Hematopoietic multipotent progenitor cell treated with erythropoietin and hydrocortisone succinate and interleukin-3 and kit ligand, for 4 days (in vitro differentiated cells): ENCODE results near the gene TMEM225B.
A peak's percentile ranks its signal among the peaks of the same experiment; 100 is the strongest.
"Not testable (repeated sequence)": the region's sequence is repeated elsewhere in the genome, so short reads cannot be mapped to it uniquely, and the experiment has no call there.

Experiments used
- DNase-seq: peaks from one replicate; pipeline ENCODE4 v3.0.0-alpha.2; 2015

The TMEM225B gene, protein sequence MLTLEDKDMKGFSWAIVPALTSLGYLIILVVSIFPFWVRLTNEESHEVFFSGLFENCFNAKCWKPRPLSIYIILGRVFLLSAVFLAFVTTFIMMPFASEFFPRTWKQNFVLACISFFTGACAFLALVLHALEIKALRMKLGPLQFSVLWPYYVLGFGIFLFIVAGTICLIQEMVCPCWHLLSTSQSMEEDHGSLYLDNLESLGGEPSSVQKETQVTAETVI

DNA sequence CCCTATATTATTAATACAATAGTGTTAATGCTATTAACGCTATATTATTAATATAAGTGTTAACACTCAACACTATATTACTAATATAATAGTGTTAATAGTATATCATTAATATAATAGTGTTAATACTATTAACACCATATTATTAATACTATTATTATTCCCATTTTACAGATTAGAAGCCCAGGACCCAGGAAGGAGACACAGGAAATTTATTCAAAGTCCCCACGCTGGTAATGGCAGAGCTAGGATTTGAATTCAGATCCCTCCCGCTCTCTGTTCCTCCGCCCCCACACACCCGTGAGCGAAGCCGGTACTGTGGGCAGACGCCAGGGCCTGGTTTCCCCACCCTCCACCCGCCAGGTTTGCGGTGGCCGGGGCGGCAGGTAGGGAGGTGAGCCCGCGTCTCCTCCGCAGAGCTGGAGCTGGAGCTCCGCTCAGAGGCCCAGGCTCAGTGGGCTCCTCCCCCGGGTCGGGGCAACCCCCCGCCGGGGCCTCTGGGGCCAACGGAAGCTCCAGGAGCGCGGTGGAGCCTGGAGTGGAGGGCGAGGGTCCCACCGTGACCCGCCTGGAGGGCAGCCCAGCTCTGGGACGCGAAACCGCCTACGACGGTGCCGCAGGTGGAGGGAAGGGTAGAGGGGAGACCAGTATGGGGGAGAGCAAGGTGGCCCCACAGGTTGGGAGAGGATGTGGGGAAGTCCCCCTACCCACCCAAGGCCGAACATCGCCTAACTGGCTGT is at the start of gene TMEM225B:
TSS of gene TMEM225B (plus strand) at position 506 of the 740 bp plus-strand sequence. CDS start 6,122 bp downstream, outside the sequence.
- DNase-seq: peak; percentile 13

DNA sequence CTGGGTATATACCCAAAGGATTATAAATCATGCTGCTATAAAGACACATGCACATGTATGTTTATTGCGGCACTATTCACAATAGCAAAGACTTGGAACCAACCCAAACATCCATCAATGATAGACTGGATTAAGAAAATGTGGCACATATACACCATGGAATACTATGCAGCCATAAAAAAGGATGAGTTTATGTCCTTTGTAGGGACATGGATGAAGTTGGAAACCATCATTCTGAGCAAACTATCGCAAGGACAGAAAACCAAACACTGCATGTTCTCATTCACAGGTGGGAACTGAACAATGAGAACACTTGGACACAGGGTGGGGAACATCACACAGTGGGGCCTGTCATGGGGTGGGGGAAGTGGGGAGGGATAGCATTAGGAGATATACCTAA is 48.5 kb upstream of the TMEM225B start:
- not testable (repeated sequence) for DNase-seq

DNA sequence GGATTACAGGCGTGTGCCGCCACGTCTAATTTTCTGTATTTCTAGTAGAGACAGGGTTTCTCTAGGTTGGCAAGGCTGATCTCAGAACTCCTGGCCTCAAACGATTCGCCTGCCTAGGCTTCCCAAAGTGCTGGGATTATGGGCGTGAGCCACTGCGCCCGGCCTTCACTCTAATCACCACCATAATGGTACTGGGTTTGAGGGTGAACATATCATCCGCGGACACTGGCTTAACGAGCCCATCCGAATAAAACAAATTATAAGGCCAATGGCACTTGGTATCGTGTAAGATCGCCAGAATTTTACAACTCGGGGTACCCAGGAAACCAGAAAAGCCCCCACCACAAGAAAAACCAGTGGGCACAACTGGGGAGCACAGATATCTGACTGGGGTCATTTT is 46.7 kb upstream of the TMEM225B start:
- peak; percentile 22 for DNase-seq

DNA sequence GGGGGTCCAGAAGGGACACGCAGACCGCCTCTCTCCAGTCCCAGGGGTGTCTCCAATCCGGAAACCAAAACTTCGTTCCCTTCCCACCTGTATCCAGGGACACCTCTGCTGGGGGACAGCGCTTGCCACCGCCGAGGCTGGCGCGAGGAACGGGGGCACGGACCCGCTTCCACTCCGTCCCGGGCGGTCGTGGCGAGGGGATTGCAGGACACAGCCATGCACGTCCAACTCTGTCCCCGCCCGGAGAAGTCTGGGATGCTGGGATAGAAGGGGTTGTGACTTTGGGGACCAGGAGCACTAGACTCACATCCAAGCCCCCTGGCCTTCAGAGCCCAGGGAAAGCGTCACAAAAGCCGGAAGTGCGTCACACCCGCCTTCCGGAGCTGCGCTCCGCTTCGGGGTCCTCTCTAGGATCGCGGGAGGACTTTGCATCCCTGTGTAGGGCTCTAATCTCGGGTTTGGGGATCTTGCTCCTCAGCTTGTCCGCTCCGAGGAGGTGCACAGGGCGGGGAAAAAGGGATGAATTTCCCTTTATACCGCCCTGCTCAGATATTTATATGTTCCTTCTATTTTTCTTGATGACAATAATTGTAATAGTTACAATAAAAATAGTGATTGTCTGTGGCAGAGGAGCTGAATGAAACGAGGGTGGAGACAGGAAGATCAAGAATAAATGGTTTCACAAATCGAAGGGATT is 46.2 kb upstream of the TMEM225B start, which contains the start of gene FAM200A:
TSS of gene FAM200A (minus strand) at position 348 of the 697 bp plus-strand sequence. CDS start 3,707 bp downstream, outside the sequence.
- DNase-seq: peak; percentile 97

DNA sequence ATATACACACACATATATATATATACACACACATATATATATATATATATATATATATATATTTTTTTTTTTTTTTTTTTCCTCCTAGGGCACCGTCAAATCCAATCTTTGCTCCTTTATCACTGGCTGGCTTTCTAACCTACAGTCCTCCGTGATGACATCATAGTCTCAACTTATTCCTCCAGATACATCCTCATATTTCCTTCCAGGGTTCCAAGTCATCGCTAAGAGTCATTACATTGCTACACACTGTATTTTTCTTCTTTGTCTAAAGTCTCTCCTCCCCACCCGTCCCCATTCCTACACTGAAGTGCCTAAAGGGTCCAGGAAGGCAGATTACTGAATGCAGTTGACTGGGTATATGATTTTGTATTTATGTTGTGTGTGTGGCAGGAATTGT is 45.0 kb upstream of the TMEM225B start:
- DNase-seq: no peak

DNA sequence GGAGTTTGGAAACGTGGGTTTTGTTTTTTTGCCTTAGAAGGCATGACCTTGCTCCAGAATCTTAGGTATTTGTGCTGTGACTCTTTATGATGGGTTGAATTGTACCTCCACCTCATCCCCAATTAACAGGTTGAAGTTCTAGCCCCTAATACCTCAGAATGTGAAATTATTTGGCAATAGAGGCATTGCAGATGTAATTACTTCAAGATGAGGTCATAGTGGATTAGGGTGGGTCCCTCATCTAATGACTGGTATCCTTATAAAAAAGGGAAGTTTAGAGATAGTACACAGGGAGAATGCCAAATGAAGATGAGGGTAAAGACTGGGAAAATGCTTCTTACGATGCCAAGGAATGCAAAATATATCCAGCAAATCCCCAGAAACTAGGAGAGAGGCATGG is 43.1 kb upstream of the TMEM225B start:
- no peak for DNase-seq

DNA sequence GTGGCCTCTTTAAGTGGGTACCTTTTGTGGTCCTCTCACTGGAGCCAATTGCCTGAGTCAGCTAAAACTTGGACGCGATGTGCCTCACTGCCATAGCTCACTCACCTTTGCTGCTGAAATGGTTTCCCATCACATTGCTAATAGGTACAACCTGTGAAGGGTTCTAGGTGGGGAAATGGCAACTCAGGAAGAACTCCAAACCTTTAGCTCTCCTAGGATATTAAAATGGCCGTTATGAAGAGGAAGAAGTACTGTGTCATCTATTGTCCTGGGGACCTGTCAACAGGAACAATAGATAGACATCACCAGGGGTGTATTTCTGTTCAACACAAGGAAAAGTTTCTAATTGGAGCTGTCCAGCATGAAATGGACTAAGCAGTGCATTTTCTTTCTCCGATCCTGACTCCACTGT is 40.9 kb upstream of the TMEM225B start:
- DNase-seq: peak; percentile 27

DNA sequence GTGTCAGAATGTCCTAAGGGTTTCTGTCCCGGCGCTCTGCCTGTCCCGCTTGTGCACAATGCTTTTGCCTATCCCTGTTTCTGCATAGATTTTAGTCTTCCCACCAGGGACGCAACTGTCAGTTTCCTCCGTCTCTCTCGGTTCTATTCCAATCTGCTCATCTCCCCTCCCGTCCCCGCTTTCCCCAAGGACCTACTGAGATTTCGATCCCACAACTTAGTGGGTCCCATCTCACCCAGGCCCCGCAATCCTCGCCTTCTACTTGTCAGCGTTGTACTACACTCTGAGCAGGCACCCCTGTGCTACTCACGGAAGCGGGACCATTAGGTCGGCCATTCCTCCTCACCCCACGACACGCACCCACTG is 40.1 kb upstream of the TMEM225B start:
- no peak for DNase-seq

DNA sequence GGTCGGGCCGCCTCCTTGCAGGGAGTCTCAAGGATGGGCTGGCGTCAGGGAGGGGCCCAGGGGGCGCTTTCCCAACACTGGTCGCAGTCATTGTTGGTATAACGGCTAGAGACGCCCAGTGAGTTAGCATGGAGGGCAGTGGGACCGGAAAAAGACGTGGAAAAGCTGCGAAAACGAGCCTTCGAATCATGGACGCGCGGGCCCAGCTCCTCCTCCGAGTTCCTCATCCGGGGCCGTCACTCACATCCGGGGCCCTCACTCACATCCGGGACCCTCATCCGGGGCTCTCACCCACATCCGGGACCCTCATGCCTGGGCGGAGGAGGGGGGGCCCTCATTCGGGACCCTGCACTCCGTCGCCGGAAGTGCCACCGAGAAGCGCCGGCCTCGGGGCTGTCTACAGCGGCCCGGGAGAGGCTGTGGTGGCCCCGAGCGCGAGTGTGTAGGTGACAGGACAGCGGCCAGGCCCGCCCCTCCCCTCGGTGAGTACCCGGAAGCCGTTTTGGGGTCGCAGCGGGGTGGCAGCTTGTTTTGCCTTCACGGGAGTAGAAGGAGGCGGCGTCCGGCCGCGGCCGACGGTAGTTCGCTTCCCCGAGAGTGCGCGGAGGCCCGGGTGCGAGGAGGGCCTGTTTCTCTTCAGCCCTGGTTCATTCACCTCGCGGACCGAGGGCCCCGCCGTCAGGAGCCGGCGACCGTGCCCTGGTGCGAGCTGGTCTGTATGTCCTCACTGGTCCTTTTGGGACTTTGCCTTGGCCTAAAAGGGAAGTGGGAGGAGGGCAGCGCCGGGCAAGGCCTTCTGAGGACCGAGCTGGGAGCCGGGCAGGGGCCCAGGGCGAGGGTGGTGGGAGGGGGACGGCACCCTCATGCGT is 39.5 kb upstream of the TMEM225B start, which contains the start of gene ZNF655:
TSS of gene ZNF655 (plus strand) at position 337 of the 869 bp plus-strand sequence. CDS start 1,918 bp downstream, outside the sequence.
- DNase-seq: peak; percentile 94

DNA sequence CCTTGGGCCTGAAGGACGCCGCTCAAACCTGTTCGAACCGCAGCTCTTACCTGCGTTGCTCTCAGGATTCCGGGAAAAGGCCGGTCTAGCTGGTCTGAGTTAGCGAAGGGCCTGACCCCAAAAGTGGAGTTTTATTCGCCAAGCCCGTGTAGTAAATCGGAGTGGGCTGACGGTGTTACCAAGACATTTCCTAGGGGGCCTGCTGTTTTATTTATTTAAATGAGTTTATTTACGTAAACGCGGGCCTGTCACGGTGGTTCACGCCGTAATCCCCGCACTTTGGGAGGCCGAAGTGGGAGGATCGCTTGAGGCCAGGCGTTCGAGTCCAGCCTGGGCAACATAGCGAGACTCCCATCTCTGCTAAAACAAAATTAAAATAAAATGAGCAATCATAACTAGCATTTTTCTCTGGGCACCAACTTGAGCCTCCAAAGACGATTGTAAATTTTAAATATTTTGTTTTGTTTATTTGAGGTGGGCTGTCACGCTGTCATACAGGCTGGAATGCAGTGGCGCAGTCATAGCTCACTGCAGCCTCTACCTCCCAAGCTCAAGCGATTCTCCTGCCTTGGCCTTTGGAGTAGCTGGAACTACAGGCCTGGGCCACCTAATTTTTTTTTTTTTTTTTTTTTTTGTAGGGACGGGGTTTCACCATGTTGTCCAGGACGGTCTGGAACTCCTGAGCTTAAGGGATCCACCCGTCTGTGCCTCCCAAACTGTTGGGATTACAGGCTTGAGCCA is 38.7 kb upstream of the TMEM225B start:
- no peak for DNase-seq

DNA sequence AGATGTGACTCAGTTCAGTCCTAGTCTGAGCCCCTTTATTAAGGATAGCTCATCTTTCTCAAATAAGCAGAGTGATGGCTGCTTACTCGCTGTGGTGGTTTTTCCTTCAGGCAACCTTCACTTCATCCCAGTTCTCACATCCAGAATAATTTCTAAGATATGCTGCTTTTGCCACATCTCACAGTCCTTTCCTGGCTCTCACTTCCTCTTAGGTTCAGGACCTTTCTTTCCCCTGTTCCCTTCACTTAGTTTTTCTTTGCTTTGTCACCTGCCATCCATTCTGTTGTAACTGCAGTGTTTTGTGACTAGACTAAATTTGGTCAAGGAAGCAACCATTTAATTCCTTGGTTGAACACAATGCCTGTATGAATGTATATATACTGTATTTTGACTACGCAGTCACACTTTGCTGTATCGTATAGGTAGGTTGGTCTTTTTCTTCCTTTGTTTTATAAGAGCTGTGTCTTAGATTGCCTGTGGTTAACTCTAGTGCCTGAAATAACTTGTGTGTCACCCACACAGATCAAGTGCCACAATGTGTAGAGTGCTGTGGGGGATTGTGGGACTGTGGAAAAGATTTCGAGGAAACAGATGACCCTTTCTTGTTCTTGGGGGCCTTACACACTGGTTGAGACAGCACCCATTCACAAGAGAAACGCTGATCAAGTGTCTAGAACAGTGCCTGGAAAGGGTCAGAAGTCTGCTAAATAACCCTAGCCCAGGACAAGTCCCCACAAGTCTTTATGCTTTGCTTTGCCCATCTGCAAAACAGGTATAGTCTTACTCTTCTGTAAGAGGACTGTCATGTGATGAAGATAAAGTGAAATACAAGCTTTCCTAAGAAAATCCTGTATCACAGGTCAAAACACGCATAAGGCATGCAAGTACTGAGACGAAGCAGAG is 37.0 kb upstream of the TMEM225B start:
- DNase-seq: no peak

DNA sequence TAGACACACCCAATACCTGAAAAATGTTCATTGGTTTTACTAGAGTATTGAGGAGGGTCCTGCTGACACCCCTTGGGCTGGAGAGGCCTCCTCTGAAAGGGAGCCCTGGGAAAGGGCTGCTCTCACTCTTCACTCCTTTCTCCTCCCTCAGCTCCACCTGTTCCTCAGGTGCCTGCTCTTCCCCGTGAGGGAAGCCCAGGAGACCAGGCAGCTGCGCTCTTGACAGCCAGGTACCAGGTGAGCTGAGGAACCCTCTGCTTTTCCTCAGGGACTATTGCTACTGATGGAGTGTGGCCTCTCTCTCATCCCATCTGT is 36.4 kb upstream of the TMEM225B start:
- DNase-seq: no peak

DNA sequence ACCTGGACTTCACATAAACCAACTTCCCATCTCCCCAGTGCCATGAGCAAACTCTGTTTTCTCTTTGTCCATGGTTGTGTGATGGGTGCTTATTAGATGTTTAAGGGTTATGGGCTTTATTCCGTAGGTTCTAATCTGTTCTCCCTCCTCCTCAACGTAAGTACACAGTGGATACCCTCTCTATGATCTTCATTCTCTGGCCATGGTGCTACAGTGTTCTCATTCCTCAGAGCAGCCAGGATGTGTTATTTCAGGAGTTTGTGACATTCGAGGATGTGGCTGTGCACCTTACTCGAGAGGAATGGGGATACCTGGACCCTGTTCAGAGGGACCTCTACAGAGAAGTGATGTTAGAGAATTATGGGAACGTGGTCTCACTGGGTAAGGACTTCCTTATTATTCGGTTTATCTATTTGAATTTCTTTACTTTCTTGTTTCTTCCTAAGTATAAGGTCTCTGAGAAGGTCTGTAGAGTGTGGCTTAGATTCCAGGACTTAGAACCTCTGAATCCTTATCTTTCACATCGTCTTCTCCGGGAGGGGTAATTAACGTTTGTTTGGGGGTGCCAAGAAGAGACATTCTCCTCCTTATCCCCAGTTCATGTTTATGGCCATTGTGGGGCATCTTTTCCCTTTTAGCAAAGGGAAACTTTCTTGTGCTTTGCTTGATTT is 35.8 kb upstream of the TMEM225B start:
- DNase-seq: no peak

DNA sequence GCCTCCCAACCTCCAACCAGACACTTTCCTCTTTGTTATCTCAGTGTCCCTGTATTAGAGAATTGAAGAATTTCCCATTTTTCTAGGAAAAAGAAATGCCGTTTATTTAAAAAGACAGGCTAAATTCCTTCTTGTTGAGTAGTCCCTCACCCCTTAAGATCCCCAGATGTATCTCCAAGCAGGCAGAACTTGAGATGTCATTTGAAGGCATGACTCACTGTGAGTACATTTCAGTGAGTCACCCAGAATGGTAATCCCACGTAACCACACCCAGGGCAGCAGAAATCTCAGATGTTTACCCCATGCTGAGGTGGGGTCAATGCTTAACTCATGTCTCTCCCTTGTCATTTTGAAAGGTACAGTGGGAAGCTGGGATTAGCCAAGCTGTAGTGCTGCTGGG is 35.2 kb upstream of the TMEM225B start:
- DNase-seq: peak; percentile 36

DNA sequence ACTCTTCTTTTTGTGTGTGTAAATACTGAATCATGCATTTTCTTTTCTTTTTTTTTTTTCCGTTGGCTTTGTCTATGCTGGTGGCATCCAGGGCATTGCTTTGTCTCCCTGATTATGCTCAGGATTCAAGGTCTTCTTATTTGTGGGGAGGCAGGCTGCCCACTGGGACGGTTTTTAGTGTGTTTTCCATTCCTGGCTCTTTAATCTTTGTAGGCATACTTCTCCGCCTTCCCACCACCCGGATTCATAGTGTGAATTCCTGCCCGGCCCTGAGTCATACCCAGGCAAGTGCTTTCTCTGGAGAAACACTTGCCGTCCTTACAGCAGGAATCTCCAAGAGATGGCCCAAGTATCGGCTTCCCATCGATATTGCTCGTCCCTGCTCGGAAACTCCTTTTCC is 34.4 kb upstream of the TMEM225B start:
- DNase-seq: no peak

DNA sequence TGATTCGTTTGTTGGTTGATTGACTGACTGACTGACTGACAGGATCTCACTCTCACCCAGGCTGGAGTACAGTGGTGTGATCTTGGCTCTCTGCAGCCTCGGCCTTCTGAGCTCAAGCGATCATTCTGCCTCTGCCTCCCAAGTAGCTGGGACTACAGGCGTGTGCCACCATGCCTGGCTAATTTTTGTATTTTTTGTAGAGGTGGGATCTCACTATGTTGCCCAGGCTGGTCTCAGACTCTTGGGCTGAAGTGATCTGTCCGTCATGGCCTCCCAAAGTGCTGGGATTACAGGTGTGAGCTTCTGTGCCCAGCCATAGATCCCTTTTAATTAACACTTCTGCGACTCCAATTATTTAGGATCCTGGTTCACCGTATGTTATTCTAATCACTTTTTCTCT is 29.3 kb upstream of the TMEM225B start:
- DNase-seq: not testable (repeated sequence)

DNA sequence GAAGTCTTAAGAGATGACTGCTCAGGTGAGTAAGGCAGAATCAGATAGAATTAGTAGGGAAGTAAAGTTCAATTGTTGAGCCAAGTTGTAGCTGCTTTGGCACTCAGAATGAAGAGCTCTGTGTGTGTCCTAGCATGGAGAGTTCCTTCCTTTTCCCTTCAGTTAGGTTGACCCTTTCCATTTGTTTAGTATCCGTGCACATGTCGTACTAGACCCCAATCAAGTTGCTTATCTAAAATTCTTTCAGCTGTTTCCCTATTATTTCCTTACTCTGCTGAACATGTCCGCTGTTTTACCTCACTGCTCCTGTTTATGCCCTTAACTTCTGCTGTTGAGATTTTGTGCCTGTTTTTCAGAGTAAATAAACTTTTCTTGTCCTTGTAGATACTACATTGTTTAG is 26.3 kb upstream of the TMEM225B start:
- DNase-seq: no peak

DNA sequence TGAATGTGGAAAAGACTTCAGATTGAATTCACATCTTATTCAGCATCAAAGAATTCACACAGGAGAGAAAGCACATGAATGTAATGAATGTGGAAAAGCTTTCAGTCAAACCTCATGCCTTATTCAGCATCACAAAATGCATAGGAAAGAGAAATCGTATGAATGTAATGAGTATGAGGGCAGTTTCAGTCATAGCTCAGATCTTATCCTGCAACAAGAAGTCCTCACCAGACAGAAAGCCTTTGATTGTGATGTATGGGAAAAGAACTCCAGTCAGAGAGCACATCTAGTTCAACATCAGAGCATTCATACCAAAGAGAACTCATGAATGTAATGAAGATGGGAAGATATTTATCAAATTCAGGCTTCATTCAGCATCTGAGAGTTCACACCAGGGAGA is 24.8 kb upstream of the TMEM225B start:
- DNase-seq: no peak

DNA sequence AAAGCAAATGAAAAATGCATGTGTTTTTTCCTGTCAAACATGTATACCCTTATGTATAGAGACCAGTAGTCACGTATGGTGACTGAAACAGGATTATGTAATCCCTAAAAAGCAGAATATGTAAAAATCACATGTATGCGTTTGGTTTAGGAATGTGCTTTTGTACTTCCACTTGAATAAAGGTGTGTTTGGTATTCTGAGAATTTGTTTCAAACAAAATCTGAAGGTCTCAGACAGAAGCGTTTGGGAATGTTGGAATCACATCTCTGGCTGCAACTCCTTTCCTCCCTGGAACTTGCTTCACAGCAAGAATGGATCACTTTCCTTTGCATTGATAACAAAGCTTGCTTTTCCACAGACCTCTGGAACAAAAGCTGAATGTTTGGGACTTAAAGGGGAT is 21.8 kb upstream of the TMEM225B start:
- no peak for DNase-seq

DNA sequence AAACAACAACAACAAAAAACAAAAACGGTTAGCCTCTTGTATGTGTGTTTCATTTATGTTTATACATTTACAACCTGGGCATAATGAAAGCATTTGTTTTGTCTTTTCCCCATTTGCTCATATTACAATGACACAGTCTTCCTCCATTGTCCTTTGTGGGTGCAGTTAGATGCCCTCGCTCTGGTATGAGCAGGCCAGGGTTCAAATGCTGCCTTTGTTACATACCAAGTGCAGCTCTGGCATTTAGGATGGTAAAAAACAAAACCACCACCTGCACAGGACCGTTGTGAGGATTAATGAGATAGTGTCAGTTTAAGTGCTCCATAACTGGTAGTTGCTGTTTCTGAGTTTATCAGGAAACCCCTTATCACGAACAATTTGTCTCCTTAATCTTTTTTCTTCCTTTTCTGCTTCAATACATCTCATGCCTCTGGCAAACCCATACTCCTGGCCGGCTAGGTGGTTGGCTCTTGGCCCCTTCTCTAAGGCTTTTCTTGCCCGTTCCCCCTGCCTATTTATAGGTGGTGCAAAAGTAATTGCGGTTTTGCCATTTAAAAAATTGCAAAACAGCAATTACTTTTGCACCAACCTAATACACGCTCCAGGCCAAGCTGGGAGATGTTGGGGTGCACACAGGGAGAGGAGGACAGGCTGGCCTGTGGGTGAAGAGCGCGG is 18.6 kb upstream of the TMEM225B start:
- DNase-seq: no peak
